IPS DF 6.9 (cell line): ENCODE measurements around the gene CAP1.

ENCODE experiments used
- DNase-seq: peaks from one replicate; pipeline ENCODE4 v3.0.0-alpha.2; 2013; ENCODE audit warnings: low read depth, low spot score
- H3K27ac ChIP-seq: one replicate; pipeline ENCODE4 v1.5.1; 2013; ENCODE audit warnings: low read length, control low read depth
- H3K27me3 ChIP-seq: 2 replicates; pipeline ENCODE4 v1.6.1; 2013; ENCODE audit warnings: mild to moderate bottlenecking, low read length; ENCODE audit not compliant: control insufficient read depth, insufficient read depth
- H3K36me3 ChIP-seq: 2 replicates; pipeline ENCODE4 v1.6.1; 2013; ENCODE audit warnings: low read length; ENCODE audit not compliant: control insufficient read depth, insufficient read depth
- H3K4me1 ChIP-seq: 2 replicates; pipeline ENCODE4 v1.6.1; 2013; ENCODE audit warnings: low read length; ENCODE audit not compliant: control insufficient read depth, insufficient read depth
- H3K4me3 ChIP-seq: 2 replicates; pipeline ENCODE4 v1.5.1; 2013; ENCODE audit warnings: mild to moderate bottlenecking, low read length
- H3K9me3 ChIP-seq: 2 replicates; pipeline ENCODE4 v1.6.1; 2013; ENCODE audit warnings: low read length, inconsistent platforms; ENCODE audit not compliant: control insufficient read depth, insufficient read depth
- WGBS: extraction: QIAGEN DNeasy Blood & Tissue Kit; methylation state at CpG from one replicate; pipeline ENCODE4 v1.1.7; 2013; ENCODE audit warnings: mixed read lengths, missing lambda C conversion rate; ENCODE audit not compliant: insufficient read length, insufficient coverage; 5-methylcytosine and 5-hydroxymethylcytosine counted together

The CAP1 gene

GRCh38 chr1:40047276-40047675 is 6.7 kb downstream of the CAP1 start:
- no peaks in the 10 kb centered on the region for H3K4me1 ChIP-seq
- no CpG with 5 or more reads among the region's 2 CpGs for WGBS
- no peaks in the 10 kb centered on the region for H3K27me3 ChIP-seq
- DNase-seq, result no peak
- H3K9me3 ChIP-seq, result no peaks in the 10 kb centered on the region
- H3K4me3 ChIP-seq, result no peak overlapping the region
- peaks cover 2% of the 10 kb centered on the region; the same call in 1 of the 2 replicates for H3K36me3 ChIP-seq
- no peak overlapping the region for H3K27ac ChIP-seq

- peaks cover 2% of the 10 kb centered on the region; the same call in 1 of the 2 replicates for H3K36me3 ChIP-seq
- H3K4me3 ChIP-seq, result no peak overlapping the region
- no peaks in the 10 kb centered on the region for H3K27me3 ChIP-seq
- WGBS, result no CpG with 5 or more reads among the region's 5 CpGs
- H3K9me3 ChIP-seq, result no peaks in the 10 kb centered on the region
- DNase-seq, result no peak
- H3K4me1 ChIP-seq, result no peaks in the 10 kb centered on the region
- H3K27ac ChIP-seq, result no peak overlapping the region
Observed at GRCh38 chr1:40047769-40048168, 7.2 kb downstream of the CAP1 start.

- H3K4me1 ChIP-seq, result no peaks in the 10 kb centered on the region
- H3K27ac ChIP-seq, result no peak overlapping the region
- H3K36me3 ChIP-seq, result peaks cover 2% of the 10 kb centered on the region; the same call in 1 of the 2 replicates
- no CpG with 5 or more reads among the region's 2 CpGs for WGBS
- no peaks in the 10 kb centered on the region for H3K9me3 ChIP-seq
- no peak overlapping the region for H3K4me3 ChIP-seq
- H3K27me3 ChIP-seq, result no peaks in the 10 kb centered on the region
- no peak for DNase-seq
Observed at GRCh38 chr1:40049725-40050124, 9.2 kb downstream of the CAP1 start.

- Histone ChIP-seq H3K9me3 (no peaks in the 10 kb centered on the region), H3K4me1 (no peaks in the 10 kb centered on the region), H3K27ac (no peak overlapping the region), H3K4me3 (no peak overlapping the region), H3K36me3 (peaks cover 2% of the 10 kb centered on the region; the same call in 1 of the 2 replicates), H3K27me3 (no peaks in the 10 kb centered on the region)
- WGBS, result no CpG with 5 or more reads among the region's 3 CpGs
- DNase-seq, result no peak
Observed at GRCh38 chr1:40050863-40051262, 10.3 kb downstream of the CAP1 start.

GRCh38 chr1:40053138-40053887 is 12.8 kb downstream of the CAP1 start:
- Histone ChIP-seq H3K9me3 (no peaks in the 10 kb centered on the region), H3K36me3 (peaks cover 2% of the 10 kb centered on the region; the same call in 1 of the 2 replicates), H3K4me1 (no peaks in the 10 kb centered on the region), H3K27ac (no peak overlapping the region), H3K4me3 (no peak overlapping the region), H3K27me3 (no peaks in the 10 kb centered on the region)
- no peak for DNase-seq
- WGBS, result no CpG with 5 or more reads among the region's 11 CpGs

GRCh38 chr1:40056519-40057309 is 16.2 kb downstream of the CAP1 start:
- Histone ChIP-seq H3K27ac (no peak overlapping the region), H3K27me3 (no peaks in the 10 kb centered on the region), H3K9me3 (no peaks in the 10 kb centered on the region), H3K4me3 (no peak overlapping the region), H3K36me3 (no peaks in the 10 kb centered on the region), H3K4me1 (no peaks in the 10 kb centered on the region)
- no peak for DNase-seq
- no CpG with 5 or more reads among the region's 5 CpGs for WGBS

GRCh38 chr1:40057310-40058030 is 16.9 kb downstream of the CAP1 start:
- no peak for DNase-seq
- no CpG with 5 or more reads among the region's 1 CpG for WGBS
- Histone ChIP-seq H3K9me3 (no peaks in the 10 kb centered on the region), H3K27me3 (no peaks in the 10 kb centered on the region), H3K4me3 (no peak overlapping the region), H3K36me3 (no peaks in the 10 kb centered on the region), H3K4me1 (no peaks in the 10 kb centered on the region), H3K27ac (no peak overlapping the region)

- Histone ChIP-seq H3K36me3 (no peaks in the 10 kb centered on the region), H3K9me3 (no peaks in the 10 kb centered on the region), H3K27me3 (no peaks in the 10 kb centered on the region), H3K27ac (no peak overlapping the region), H3K4me3 (no peak overlapping the region), H3K4me1 (no peaks in the 10 kb centered on the region)
- no peak for DNase-seq
- WGBS, result no CpG with 5 or more reads among the region's 1 CpG
Observed at GRCh38 chr1:40058097-40058452, 17.5 kb downstream of the CAP1 start.

- Histone ChIP-seq H3K4me1 (no peaks in the 10 kb centered on the region), H3K36me3 (peaks cover 2% of the 10 kb centered on the region; the same call in 1 of the 2 replicates)
Observed at GRCh38 chr1:40058453-40059337, 18.2 kb downstream of the CAP1 start.

More at GRCh38 chr1:40058453-40059337, 18.2 kb downstream of the CAP1 start:
- no peak overlapping the region for H3K4me3 ChIP-seq
- H3K27ac ChIP-seq, result no peak overlapping the region
- H3K27me3 ChIP-seq, result no peaks in the 10 kb centered on the region
- H3K9me3 ChIP-seq, result no peaks in the 10 kb centered on the region
- no CpG with 5 or more reads among the region's 7 CpGs for WGBS
- DNase-seq, result no peak
